Mesendoderm (in vitro differentiated cells): ENCODE results near the gene S100A12.
A peak's percentile ranks its signal among the peaks of the same experiment; 100 is the strongest.

ENCODE experiments used
- DNase-seq: peaks from one replicate; pipeline ENCODE4 v3.0.0; 2013
- H2AK5ac ChIP-seq: 2 replicates; pipeline ENCODE4 v1.6.1; 2013; ENCODE audit warnings: low read length, inconsistent platforms
- H2BK120ac ChIP-seq: 2 replicates; pipeline ENCODE4 v1.6.1; 2013; ENCODE audit warnings: low read depth, mild to moderate bottlenecking, low read length, moderate library complexity, mixed read lengths
- H2BK15ac ChIP-seq: replicated peaks from 2 replicates; pipeline ENCODE4 v1.6.1; 2013; ENCODE audit warnings: low read depth, mild to moderate bottlenecking, moderate library complexity
- H2BK5ac ChIP-seq: 2 replicates; pipeline ENCODE4 v1.6.1; 2013; ENCODE audit warnings: low read length, inconsistent platforms
- H3K18ac ChIP-seq: 2 replicates; pipeline ENCODE4 v1.6.1; 2013; ENCODE audit warnings: mild to moderate bottlenecking, low read length, mixed read lengths
- H3K23ac ChIP-seq: one replicate; pipeline ENCODE4 v1.6.1; 2013; ENCODE audit warnings: low read length
- H3K27ac ChIP-seq: 2 replicates; pipeline ENCODE4 v1.5.1; 2013; ENCODE audit warnings: low read depth, mild to moderate bottlenecking, inconsistent platforms, low read length, moderate library complexity
- H3K27me3 ChIP-seq: 2 replicates; pipeline ENCODE4 v1.6.1; 2013; ENCODE audit warnings: low read length, control low read depth, mild to moderate bottlenecking, inconsistent platforms; ENCODE audit not compliant: insufficient read depth, poor library complexity
- H3K36me3 ChIP-seq: 2 replicates; pipeline ENCODE4 v1.6.1; 2013; ENCODE audit warnings: low read length, inconsistent platforms; ENCODE audit not compliant: control insufficient read depth, insufficient read depth
- H3K4ac ChIP-seq: one replicate; pipeline ENCODE4 v1.6.1; 2013; ENCODE audit warnings: low read depth, mild to moderate bottlenecking, low read length, moderate library complexity
- H3K4me1 ChIP-seq: 2 replicates; pipeline ENCODE4 v1.6.1; 2013; ENCODE audit warnings: low read depth, low read length, inconsistent platforms; ENCODE audit not compliant: control insufficient read depth
- H3K4me2 ChIP-seq: 2 replicates; pipeline ENCODE4 v1.6.1; 2013; ENCODE audit warnings: low read length
- H3K4me3 ChIP-seq: 2 replicates; pipeline ENCODE4 v1.5.1; 2013; ENCODE audit warnings: mild to moderate bottlenecking, low read length
- H3K56ac ChIP-seq: one replicate; pipeline ENCODE4 v1.6.1; 2013; ENCODE audit warnings: low read length
- H3K79me1 ChIP-seq: 2 replicates; pipeline ENCODE4 v1.6.1; 2013; ENCODE audit warnings: low read length, inconsistent platforms
- H3K79me2 ChIP-seq: 2 replicates; pipeline ENCODE4 v1.6.1; 2013; ENCODE audit warnings: mild to moderate bottlenecking, low read length; ENCODE audit not compliant: control insufficient read depth, insufficient read depth
- H3K9ac ChIP-seq: 2 replicates; pipeline ENCODE4 v1.6.1; 2013; ENCODE audit warnings: low read length, inconsistent platforms
- H4K5ac ChIP-seq: one replicate; pipeline ENCODE4 v1.6.1; 2013; ENCODE audit warnings: low read length
- H4K8ac ChIP-seq: one replicate; pipeline ENCODE4 v1.6.1; 2013; ENCODE audit warnings: low read depth, mild to moderate bottlenecking, control low read depth, low read length, moderate library complexity
- WGBS: extraction: QIAGEN DNeasy Blood & Tissue Kit; methylation state at CpG from one replicate; pipeline ENCODE4 v1.1.7; 2013; ENCODE audit warnings: low lambda C conversion rate, missing lambda C conversion rate; ENCODE audit not compliant: insufficient coverage; ENCODE audit errors: extremely low coverage; 5-methylcytosine and 5-hydroxymethylcytosine counted together

The S100A12 gene

GRCh38 chr1:153352523-153352922, 22.9 kb downstream of the S100A12 start:
- H3K9ac ChIP-seq, result no peak overlapping the region
- H3K36me3 ChIP-seq, result no peaks in the 10 kb centered on the region
- no peaks in the 10 kb centered on the region for H3K79me1 ChIP-seq
- no CpG with 5 or more reads among the region's 4 CpGs for WGBS
- no peak overlapping the region for H3K56ac ChIP-seq
- H3K23ac ChIP-seq, result no peak overlapping the region
- no peak overlapping the region for H3K4me3 ChIP-seq
- H3K4ac ChIP-seq, result no peak overlapping the region
- no peak overlapping the region for H4K8ac ChIP-seq
- H2AK5ac ChIP-seq, result no peak overlapping the region
- H3K27me3 ChIP-seq, result no peaks in the 10 kb centered on the region
- no peak overlapping the region for H3K4me2 ChIP-seq
- H2BK5ac ChIP-seq, result no peak overlapping the region
- H2BK15ac ChIP-seq, result no peak overlapping the region
- H3K27ac ChIP-seq, result no peak overlapping the region
- no peaks in the 10 kb centered on the region for H3K79me2 ChIP-seq
- H4K5ac ChIP-seq, result no peak overlapping the region
- DNase-seq, result peak; percentile 72
- no peak overlapping the region for H2BK120ac ChIP-seq
- H3K18ac ChIP-seq, result no peak overlapping the region
- no peaks in the 10 kb centered on the region for H3K4me1 ChIP-seq

GRCh38 chr1:153350321-153350957, 25.0 kb downstream of the S100A12 start:
- Histone ChIP-seq H2BK15ac (no peak overlapping the region), H4K8ac (no peak overlapping the region), H2BK5ac (no peak overlapping the region), H3K4ac (no peak overlapping the region), H3K27me3 (no peaks in the 10 kb centered on the region), H3K27ac (no peak overlapping the region), H3K4me2 (no peak overlapping the region), H3K4me3 (no peak overlapping the region), H3K9ac (no peak overlapping the region), H2BK120ac (no peak overlapping the region), H3K56ac (no peak overlapping the region), H3K36me3 (no peaks in the 10 kb centered on the region), H3K79me2 (no peaks in the 10 kb centered on the region), H3K18ac (no peak overlapping the region), H3K79me1 (no peaks in the 10 kb centered on the region), H4K5ac (no peak overlapping the region), H3K4me1 (no peaks in the 10 kb centered on the region), H2AK5ac (no peak overlapping the region), H3K23ac (no peak overlapping the region)
- DNase-seq, result no peak
- no CpG with 5 or more reads among the region's 1 CpG for WGBS

GRCh38 chr1:153349363-153350320, 25.8 kb downstream of the S100A12 start:
- Histone ChIP-seq H2AK5ac (no peak overlapping the region), H3K9ac (no peak overlapping the region), H4K5ac (no peak overlapping the region), H3K56ac (no peak overlapping the region), H3K4me3 (no peak overlapping the region), H3K23ac (no peak overlapping the region), H3K4me2 (no peak overlapping the region), H2BK5ac (no peak overlapping the region), H4K8ac (no peak overlapping the region), H3K4me1 (no peaks in the 10 kb centered on the region), H3K18ac (no peak overlapping the region), H3K79me1 (no peaks in the 10 kb centered on the region), H3K27ac (no peak overlapping the region), H2BK15ac (no peak overlapping the region), H3K79me2 (no peaks in the 10 kb centered on the region), H3K27me3 (no peaks in the 10 kb centered on the region), H2BK120ac (no peak overlapping the region), H3K4ac (no peak overlapping the region), H3K36me3 (no peaks in the 10 kb centered on the region)
- WGBS, result no CpG with 5 or more reads among the region's 17 CpGs
- no peak for DNase-seq

- Histone ChIP-seq H4K8ac (no peak within 1 kb of the TSS), H3K4ac (no peak within 1 kb of the TSS), H3K79me1 (no peaks in the 10 kb centered on the region), H3K23ac (no peak within 1 kb of the TSS), H3K4me3 (no peak within 1 kb of the TSS), H2BK120ac (no peak within 1 kb of the TSS), H3K18ac (no peak within 1 kb of the TSS), H3K56ac (no peak within 1 kb of the TSS), H3K79me2 (no peaks in the 10 kb centered on the region), H3K9ac (no peak within 1 kb of the TSS), H3K4me2 (no peak within 1 kb of the TSS), H4K5ac (no peak within 1 kb of the TSS), H3K27ac (no peak within 1 kb of the TSS), H2AK5ac (no peak within 1 kb of the TSS), H2BK15ac (no peak within 1 kb of the TSS), H3K4me1 (peaks cover 5% of the 10 kb centered on the region), H3K27me3 (no peaks in the 10 kb centered on the region), H3K36me3 (no peaks in the 10 kb centered on the region), H2BK5ac (no peak within 1 kb of the TSS)
- DNase-seq, result peak; percentile 52
- WGBS, result no CpG with 5 or more reads among the region's 10 CpGs
Observed at GRCh38 chr1:153348511-153349362, 26.7 kb downstream of the S100A12 start, which contains the start of gene PGLYRP4. Gene PGLYRP4, minus strand, starts transcription at chr1:153348841. Its CDS starts 909 bp downstream, at chr1:153347932.

GRCh38 chr1:153347856-153348255, 27.6 kb downstream of the S100A12 start:
- Histone ChIP-seq H3K18ac (no peak overlapping the region), H3K27me3 (no peaks in the 10 kb centered on the region), H3K4me3 (no peak overlapping the region), H3K4ac (no peak overlapping the region), H3K4me1 (peaks cover 9% of the 10 kb centered on the region), H2AK5ac (no peak overlapping the region), H3K79me1 (no peaks in the 10 kb centered on the region), H3K4me2 (no peak overlapping the region), H2BK5ac (no peak overlapping the region), H3K23ac (no peak overlapping the region), H4K8ac (no peak overlapping the region), H4K5ac (no peak overlapping the region), H2BK15ac (no peak overlapping the region), H3K56ac (no peak overlapping the region), H3K9ac (no peak overlapping the region), H3K27ac (no peak overlapping the region), H3K79me2 (no peaks in the 10 kb centered on the region), H2BK120ac (no peak overlapping the region), H3K36me3 (no peaks in the 10 kb centered on the region)
- no peak for DNase-seq
- no CpG with 5 or more reads among the region's 7 CpGs for WGBS
